GM06990 (cell line): ENCODE data around the gene FGF7.

Source experiments
- DNase-seq: peaks from one replicate; pipeline ENCODE4 v3.0.0-alpha.2; 2011; ENCODE audit not compliant: insufficient read length; ENCODE audit errors: extremely low read depth
- H3K27me3 ChIP-seq: replicated peaks from 2 replicates; pipeline ENCODE4 v1.6.0; 2011; ENCODE audit warnings: low read length; ENCODE audit not compliant: control insufficient read depth, insufficient read depth
- H3K36me3 ChIP-seq: 2 replicates; pipeline ENCODE4 v1.5.1; 2011; ENCODE audit warnings: low read length; ENCODE audit not compliant: control insufficient read depth, insufficient read depth
- H3K4me3 ChIP-seq: replicated peaks from 2 replicates; pipeline ENCODE4 v1.5.1; 2011; ENCODE audit warnings: low read depth, mild to moderate bottlenecking, control low read depth, low read length
- TF ChIP-seq, protein P1 (sequence below): IDR thresholded peaks from 2 replicates; pipeline ENCODE4 v1.5.1; 2011; ENCODE audit warnings: low read length, control low read depth, mild to moderate bottlenecking, inconsistent platforms; ENCODE audit not compliant: insufficient read depth, poor library complexity, severe bottlenecking

The FGF7 gene

DNA sequence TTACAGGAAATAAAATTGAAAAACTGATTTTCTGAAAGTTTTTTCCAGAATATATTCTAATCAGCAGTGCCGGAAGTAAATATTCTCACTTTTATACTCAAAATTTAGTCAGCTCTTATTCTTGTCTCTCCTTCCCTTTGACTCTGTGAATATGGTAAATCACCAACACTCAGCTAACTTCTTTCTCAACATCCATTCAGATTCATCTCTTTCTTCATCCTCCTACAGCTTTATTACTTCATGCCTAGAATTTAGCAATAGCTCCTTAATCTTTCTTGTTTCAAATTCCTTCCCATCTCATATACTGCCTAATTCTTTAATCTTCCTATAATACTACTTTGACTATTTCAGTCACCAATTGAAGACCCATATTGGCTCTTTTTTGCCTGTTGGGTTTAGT is 67.9 kb downstream of the FGF7 start:
- H3K36me3 ChIP-seq: no peaks in the 10 kb centered on the region
- DNase-seq: no peak
- TF ChIP-seq, protein P1, sequence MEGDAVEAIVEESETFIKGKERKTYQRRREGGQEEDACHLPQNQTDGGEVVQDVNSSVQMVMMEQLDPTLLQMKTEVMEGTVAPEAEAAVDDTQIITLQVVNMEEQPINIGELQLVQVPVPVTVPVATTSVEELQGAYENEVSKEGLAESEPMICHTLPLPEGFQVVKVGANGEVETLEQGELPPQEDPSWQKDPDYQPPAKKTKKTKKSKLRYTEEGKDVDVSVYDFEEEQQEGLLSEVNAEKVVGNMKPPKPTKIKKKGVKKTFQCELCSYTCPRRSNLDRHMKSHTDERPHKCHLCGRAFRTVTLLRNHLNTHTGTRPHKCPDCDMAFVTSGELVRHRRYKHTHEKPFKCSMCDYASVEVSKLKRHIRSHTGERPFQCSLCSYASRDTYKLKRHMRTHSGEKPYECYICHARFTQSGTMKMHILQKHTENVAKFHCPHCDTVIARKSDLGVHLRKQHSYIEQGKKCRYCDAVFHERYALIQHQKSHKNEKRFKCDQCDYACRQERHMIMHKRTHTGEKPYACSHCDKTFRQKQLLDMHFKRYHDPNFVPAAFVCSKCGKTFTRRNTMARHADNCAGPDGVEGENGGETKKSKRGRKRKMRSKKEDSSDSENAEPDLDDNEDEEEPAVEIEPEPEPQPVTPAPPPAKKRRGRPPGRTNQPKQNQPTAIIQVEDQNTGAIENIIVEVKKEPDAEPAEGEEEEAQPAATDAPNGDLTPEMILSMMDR: no peak

DNA sequence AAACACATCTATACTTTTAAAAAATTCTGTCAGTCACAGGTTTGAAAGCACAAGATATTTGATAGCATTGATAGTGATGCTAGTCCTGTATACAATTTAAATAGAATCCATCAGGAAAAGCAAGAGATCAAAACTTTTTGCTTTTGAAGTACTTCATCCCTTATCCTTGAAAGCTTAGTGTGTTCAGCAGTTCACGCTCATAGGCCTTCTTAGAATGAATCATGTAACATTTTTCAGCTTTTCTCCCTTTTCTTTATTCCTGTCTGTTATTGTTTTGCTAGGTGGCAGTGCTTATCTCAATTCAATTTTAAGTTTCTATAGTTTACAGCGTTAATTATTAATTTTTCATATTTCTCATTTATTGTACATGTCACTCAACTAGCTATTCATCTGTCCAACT is 69.1 kb downstream of the FGF7 start:
- H3K27me3 ChIP-seq: no peaks in the 10 kb centered on the region
- no peak for DNase-seq
- TF ChIP-seq, protein P1: no peak

More for the DNA sequence above, 67.9 kb downstream of the FGF7 start:
- no peak overlapping the region for H3K4me3 ChIP-seq
- H3K27me3 ChIP-seq: no peaks in the 10 kb centered on the region

DNA sequence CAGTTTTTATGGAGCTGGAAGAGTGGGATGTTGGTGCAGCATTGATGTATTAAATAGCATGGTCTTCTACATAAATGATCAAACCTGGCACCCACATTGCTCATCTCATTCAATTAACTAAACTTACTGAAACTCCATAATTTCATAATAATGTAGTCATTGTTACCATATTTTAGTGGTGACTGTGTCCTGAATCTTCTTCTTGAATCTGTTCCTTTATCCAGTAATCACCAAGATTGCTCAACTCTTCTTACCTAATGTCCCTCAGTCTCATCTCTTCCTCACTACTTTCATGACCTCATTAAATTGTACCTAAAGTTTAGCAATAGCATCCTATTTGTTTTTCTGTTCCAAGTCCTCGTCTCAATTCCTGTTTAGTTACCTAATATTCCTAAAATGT is 69.8 kb downstream of the FGF7 start:
- TF ChIP-seq, protein P1: no peak
- no peaks in the 10 kb centered on the region for H3K27me3 ChIP-seq
- DNase-seq: no peak
- H3K36me3 ChIP-seq: no peaks in the 10 kb centered on the region
- H3K4me3 ChIP-seq: no peak overlapping the region

More for the DNA sequence above, 69.1 kb downstream of the FGF7 start:
- no peaks in the 10 kb centered on the region for H3K36me3 ChIP-seq
- no peak overlapping the region for H3K4me3 ChIP-seq

DNA sequence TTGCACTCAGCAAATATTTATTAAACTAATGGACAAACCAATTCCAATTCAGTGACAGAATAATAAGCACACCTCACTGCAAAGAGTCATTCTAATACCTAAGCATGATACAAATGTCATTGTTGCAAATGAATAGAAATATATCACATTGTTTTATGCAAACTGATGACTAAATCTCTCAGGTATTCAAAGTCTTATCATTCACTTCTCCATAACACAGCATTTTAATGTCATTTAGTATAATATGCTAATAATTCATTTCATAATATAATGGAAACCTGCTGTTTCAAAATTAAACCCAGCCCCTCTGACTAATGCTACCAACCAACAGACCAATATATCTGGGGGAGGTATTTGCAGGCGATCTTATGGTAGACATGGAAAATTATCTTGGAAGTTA is 71.8 kb downstream of the FGF7 start:
- no peak overlapping the region for H3K4me3 ChIP-seq
- no peak for DNase-seq
- H3K36me3 ChIP-seq: no peaks in the 10 kb centered on the region
- no peaks in the 10 kb centered on the region for H3K27me3 ChIP-seq
- TF ChIP-seq, protein P1: no peak

DNA sequence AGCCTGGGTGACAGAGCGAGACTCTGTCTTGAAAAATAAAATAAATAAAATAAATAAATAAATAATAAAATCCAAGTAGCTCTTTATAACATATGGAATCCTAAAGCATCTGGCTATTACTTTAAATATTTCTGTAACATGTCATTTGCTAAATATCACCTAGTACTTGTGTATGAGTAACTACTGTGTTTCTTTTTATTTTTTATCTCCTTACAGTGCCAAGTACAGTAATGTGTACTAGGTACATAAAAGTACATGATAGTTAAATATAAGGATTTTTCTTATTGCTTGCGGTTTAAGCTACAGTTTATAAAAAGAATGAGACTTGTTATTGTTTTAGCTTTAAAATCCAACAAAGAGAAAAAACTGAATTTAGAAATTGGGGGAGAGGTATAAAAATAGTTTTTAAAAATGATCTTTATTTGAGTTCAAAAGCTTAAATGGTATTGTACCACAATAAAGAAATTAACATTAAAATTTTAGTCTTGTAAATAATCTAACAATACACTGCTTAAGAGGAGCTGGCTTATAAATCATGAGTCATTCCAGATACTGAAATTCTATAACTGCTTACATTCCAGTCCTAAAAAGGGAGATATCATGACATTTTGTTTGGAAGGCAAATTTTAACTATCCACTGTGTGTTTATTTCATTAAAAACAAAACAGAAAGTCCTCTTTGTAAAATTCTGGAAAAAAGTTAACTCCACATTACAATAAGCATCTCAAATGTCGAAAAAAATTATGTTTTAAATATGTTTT is 73.1 kb downstream of the FGF7 start:
- H3K36me3 ChIP-seq: no peaks in the 10 kb centered on the region
- no peak for DNase-seq
- TF ChIP-seq, protein P1: no peak
- no peak overlapping the region for H3K4me3 ChIP-seq
- H3K27me3 ChIP-seq: no peaks in the 10 kb centered on the region
